Astrocyte of the cerebellum (primary cell): Measurements from ENCODE around the gene HTR2A.

Experiments
- DNase-seq: peaks from one replicate; pipeline ENCODE4 v3.0.0-alpha.2; 2011; ENCODE audit warnings: low read depth
- H3K4me3 ChIP-seq: 2 replicates; pipeline ENCODE4 v1.5.1; 2011; ENCODE audit warnings: mild to moderate bottlenecking, low read depth, low read length, moderate library complexity
- CTCF ChIP-seq: IDR thresholded peaks from 2 replicates; pipeline ENCODE4 v1.5.1; 2012; ENCODE audit warnings: low read length, low read depth, moderate library complexity, mild to moderate bottlenecking; ENCODE audit errors: missing control alignments
- in situ Hi-C: cut with HindIII; loops from 2 replicates; pipeline ENCODE4 v1.10.0; 2017; ENCODE audit warnings: low sequenced_read_pairs

HTR2A gene

GRCh38 chr13:46913757-46914156 lies 16.9 kb upstream of the HTR2A start:
- TF ChIP-seq CTCF, result no peak
- in situ Hi-C loops, result no loop called here
- H3K4me3 ChIP-seq, result no peak overlapping the region
- DNase-seq, result no peak

GRCh38 chr13:46909042-46909441 lies 12.2 kb upstream of the HTR2A start:
- in situ Hi-C loops, result no loop called here
- no peak overlapping the region for H3K4me3 ChIP-seq
- no peak for DNase-seq
- TF ChIP-seq CTCF, result no peak

GRCh38 chr13:46908501-46908900 lies 11.6 kb upstream of the HTR2A start:
- TF ChIP-seq CTCF, result no peak
- H3K4me3 ChIP-seq, result no peak overlapping the region
- in situ Hi-C loops, result no loop called here
- DNase-seq, result peak; percentile 97

- in situ Hi-C loops, result no loop called here
- no peak overlapping the region for H3K4me3 ChIP-seq
- DNase-seq, result no peak
- no peak for TF ChIP-seq CTCF
Measured at GRCh38 chr13:46906405-46906804, 9.6 kb upstream of the HTR2A start.

- no peak overlapping the region for H3K4me3 ChIP-seq
- peak; percentile 33 for TF ChIP-seq CTCF
- in situ Hi-C loops, result no loop called here
- no peak for DNase-seq
Measured at GRCh38 chr13:46905249-46905648, 8.4 kb upstream of the HTR2A start.

GRCh38 chr13:46903748-46904147 lies 6.9 kb upstream of the HTR2A start:
- DNase-seq, result no peak
- in situ Hi-C loops, result no loop called here
- TF ChIP-seq CTCF, result no peak
- H3K4me3 ChIP-seq, result no peak overlapping the region

GRCh38 chr13:46901721-46902120 lies 4.9 kb upstream of the HTR2A start:
- in situ Hi-C loops, result no loop called here
- DNase-seq, result no peak
- TF ChIP-seq CTCF, result no peak
- H3K4me3 ChIP-seq, result no peak overlapping the region
